Common myeloid progenitor, CD34-positive (primary cell): ENCODE measurements around the gene CRY1.

Source experiments
- CTCF ChIA-PET: fragments of 350-600 bp; sonication (Branson Sonifier 250); formaldehyde crosslinking; loops from one replicate; lab custom pipeline; 2021; ENCODE audit warnings: antibody characterized with exemption; lab: Charles Lee
- POLR2A ChIA-PET: fragments of 350-600 bp; sonication (Branson Sonifier 250); formaldehyde crosslinking; loops from one replicate; lab custom pipeline; 2021; ENCODE audit warnings: antibody characterized with exemption; lab: Charles Lee
- DNase-seq, 3 donors: peaks; one replicate each; pipeline versions ENCODE4 v3.0.0 to v3.0.0-alpha.2; 2013
- H3K27ac ChIP-seq, 2 experiments: 1 replicate in 1 of 2; 2 replicates in 1 of 2; pipeline ENCODE4 v1.7.0; 2013; ENCODE audit warnings: inconsistent platforms in 2 of 2, low read length in 2 of 2, mild to moderate bottlenecking in 2 of 2, low read depth in 1 of 2, moderate library complexity in 1 of 2; ENCODE audit not compliant: severe bottlenecking in 2 of 2, insufficient read depth in 1 of 2, poor library complexity in 1 of 2
- H3K27me3 ChIP-seq, 5 experiments: replicated peaks in 2 of 5; 1 replicate in 3 of 5; 2 replicates in 2 of 5; pipeline versions ENCODE4 v1.6.1 to v1.7.0; 2013; ENCODE audit warnings: low read length in 4 of 5, mild to moderate bottlenecking in 2 of 5, moderate library complexity in 2 of 5, inconsistent platforms in 1 of 5; ENCODE audit not compliant: insufficient read depth in 5 of 5, control insufficient read depth in 4 of 5
- H3K36me3 ChIP-seq, 4 experiments: 1 replicate in 2 of 4; 2 replicates in 2 of 4; pipeline versions ENCODE4 v1.6.1 to v1.7.0; 2013; ENCODE audit warnings: low read length in 3 of 4, control low read depth in 1 of 4, mild to moderate bottlenecking in 1 of 4; ENCODE audit not compliant: control insufficient read depth in 4 of 4, insufficient read depth in 4 of 4
- H3K4me1 ChIP-seq, 4 experiments: 1 replicate in 3 of 4; 2 replicates in 1 of 4; pipeline versions ENCODE4 v1.6.1 to v1.7.1; 2013; ENCODE audit warnings: low read length in 3 of 4, mild to moderate bottlenecking in 3 of 4, control low read depth in 1 of 4, inconsistent platforms in 1 of 4, moderate library complexity in 1 of 4; ENCODE audit not compliant: control insufficient read depth in 4 of 4, insufficient read depth in 4 of 4; ENCODE audit errors: control extremely low read depth in 1 of 4
- H3K4me3 ChIP-seq, 7 experiments: 1 replicate in 4 of 7; 2 replicates in 3 of 7; pipeline versions ENCODE4 v1.5.1 to v1.7.0; 2013; ENCODE audit warnings: mild to moderate bottlenecking in 7 of 7, low read length in 6 of 7, moderate library complexity in 6 of 7, inconsistent platforms in 2 of 7, low read depth in 2 of 7, control low read depth in 1 of 7; ENCODE audit not compliant: insufficient read depth in 4 of 7, control insufficient read depth in 1 of 7; ENCODE audit errors: extremely low read depth in 1 of 7
- H3K9me3 ChIP-seq, 5 experiments: 1 replicate in 4 of 5; 2 replicates in 1 of 5; pipeline versions ENCODE4 v1.6.1 to v1.7.1; 2013; ENCODE audit warnings: low read length in 4 of 5, mild to moderate bottlenecking in 2 of 5, inconsistent platforms in 1 of 5, low read depth in 1 of 5, moderate library complexity in 1 of 5; ENCODE audit not compliant: control insufficient read depth in 4 of 5, insufficient read depth in 2 of 5; ENCODE audit errors: control extremely low read depth in 1 of 5
- WGBS: methylation state at CpG from one replicate; pipeline ENCODE4 v1.1.5; 2013; ENCODE audit not compliant: insufficient coverage; 5-methylcytosine and 5-hydroxymethylcytosine counted together

The CRY1 gene

GRCh38 chr12:107092669-107093416 is 506 bp downstream of the CRY1 start:
- peak; percentile 63 to 90 (median 85) for DNase-seq
- ChIA-PET CTCF (interaction anchor here (0.6 to 6.2 kb wide), 3 partner anchors 12 to 153 kb away, joined by 3 to 47 read pairs (median 3); no protein-coding TSS in a partner anchor), POLR2A (interaction anchor here (1.1 to 1.2 kb wide), 2 partner anchors 20 to 137 kb away, joined by 3 read pairs; partner anchors contain the start of gene TMEM263)
- peaks cover 0 to 9% (median 3%) of the 10 kb centered on the region in 5 experiments for H3K9me3 ChIP-seq
- H3K36me3 ChIP-seq: no peaks in the 10 kb centered on the region
- H3K27ac ChIP-seq: peak overlapping the region; percentile 88 to 95
- WGBS: under 1% methylated on average over 67 of the region's 67 CpGs
- H3K27me3 ChIP-seq: no peaks in the 10 kb centered on the region
- peak overlapping the region; percentile 57 to 93 (median 81) for H3K4me3 ChIP-seq
- H3K4me1 ChIP-seq: peaks cover 10 to 33% (median 23%) of the 10 kb centered on the region in 4 experiments

- peak overlapping the region in 6 of 7 experiments; percentile 57 to 93 (median 82) for H3K4me3 ChIP-seq
- peak overlapping the region; percentile 88 to 95 for H3K27ac ChIP-seq
- H3K4me1 ChIP-seq: peaks cover 10 to 33% (median 23%) of the 10 kb centered on the region in 4 experiments
- ChIA-PET CTCF (interaction anchor here (0.6 to 6.2 kb wide), 4 partner anchors 11 to 152 kb away, joined by 3 to 47 read pairs (median 9); no protein-coding TSS in a partner anchor), POLR2A (interaction anchor here (1.1 kb wide), 1 partner anchor 21 kb away, joined by 3 read pairs; no protein-coding TSS in a partner anchor)
- H3K9me3 ChIP-seq: peaks cover 0 to 9% (median 3%) of the 10 kb centered on the region in 5 experiments
- no peaks in the 10 kb centered on the region for H3K36me3 ChIP-seq
- H3K27me3 ChIP-seq: no peaks in the 10 kb centered on the region
- DNase-seq: peak; percentile 89 to 91 (median 89)
- 0% methylated on average over 3 of the region's 6 CpGs for WGBS
Observed at GRCh38 chr12:107091989-107092641, 1.2 kb downstream of the CRY1 start.

GRCh38 chr12:107091381-107091780 is 2.0 kb downstream of the CRY1 start:
- Histone ChIP-seq H3K9me3 (peaks cover 0 to 3% (median 0%) of the 10 kb centered on the region in 5 experiments), H3K27me3 (no peaks in the 10 kb centered on the region), H3K27ac (no peak overlapping the region), H3K4me1 (peaks cover 10 to 33% (median 23%) of the 10 kb centered on the region in 4 experiments), H3K4me3 (peak overlapping the region in 2 of 7 experiments; percentile 91 to 93), H3K36me3 (peaks cover 0 to under 1% (median 0%) of the 10 kb centered on the region in 4 experiments)
- no peak for DNase-seq
- 95% methylated on average over 3 of the region's 4 CpGs for WGBS
- POLR2A ChIA-PET: no interaction called here
- CTCF ChIA-PET: interaction anchor here (1.2 to 6.2 kb wide), 4 partner anchors 11 to 43 kb away, joined by 3 to 47 read pairs (median 10); no protein-coding TSS in a partner anchor

GRCh38 chr12:107090711-107091110 is 2.6 kb downstream of the CRY1 start:
- H3K27ac ChIP-seq: no peak overlapping the region
- no peaks in the 10 kb centered on the region for H3K27me3 ChIP-seq
- ChIA-PET CTCF (interaction anchor here (0.6 to 6.2 kb wide), 5 partner anchors 11 to 42 kb away, joined by 3 to 47 read pairs (median 4); no protein-coding TSS in a partner anchor), POLR2A (no interaction called here)
- H3K36me3 ChIP-seq: peaks cover 0 to 2% (median 0%) of the 10 kb centered on the region in 4 experiments
- H3K4me3 ChIP-seq: no peak overlapping the region
- peaks cover 0 to 3% (median 0%) of the 10 kb centered on the region in 5 experiments for H3K9me3 ChIP-seq
- DNase-seq: no peak
- H3K4me1 ChIP-seq: peaks cover 10 to 33% (median 23%) of the 10 kb centered on the region in 4 experiments
- no CpG with 5 or more reads among the region's 2 CpGs for WGBS

- WGBS: no CpG with 5 or more reads among the region's 2 CpGs
- CTCF ChIA-PET: interaction anchor here (1.9 to 6.2 kb wide), 3 partner anchors 9 to 521 kb away, joined by 6 to 47 read pairs (median 15); no protein-coding TSS in a partner anchor
- no peaks in the 10 kb centered on the region for H3K27me3 ChIP-seq
Observed at GRCh38 chr12:107088912-107089311, 4.4 kb downstream of the CRY1 start.

GRCh38 chr12:107086314-107086713 is 7.0 kb downstream of the CRY1 start:
- 94% methylated on average over 3 of the region's 3 CpGs for WGBS
- Histone ChIP-seq H3K36me3 (peaks cover 0 to 2% (median 0%) of the 10 kb centered on the region in 4 experiments), H3K4me3 (no peak overlapping the region), H3K27ac (no peak overlapping the region), H3K4me1 (peaks cover 0 to 3% (median 2%) of the 10 kb centered on the region in 4 experiments), H3K9me3 (peaks cover 0 to 7% (median 0%) of the 10 kb centered on the region in 5 experiments), H3K27me3 (no peaks in the 10 kb centered on the region)
- no peak for DNase-seq
- ChIA-PET POLR2A (no interaction called here), CTCF (interaction anchor here (1.3 to 1.5 kb wide), 2 partner anchors 19 to 31 kb away, joined by 3 to 5 read pairs; no protein-coding TSS in a partner anchor)

More at GRCh38 chr12:107088912-107089311, 4.4 kb downstream of the CRY1 start:
- no peak overlapping the region for H3K4me3 ChIP-seq
- H3K36me3 ChIP-seq: peaks cover 0 to 2% (median 0%) of the 10 kb centered on the region in 4 experiments
- POLR2A ChIA-PET: no interaction called here
- peaks cover 10 to 28% (median 21%) of the 10 kb centered on the region in 4 experiments for H3K4me1 ChIP-seq
- H3K9me3 ChIP-seq: peaks cover 0 to 3% (median 0%) of the 10 kb centered on the region in 5 experiments
- H3K27ac ChIP-seq: no peak overlapping the region
- DNase-seq: no peak
